ENCODE data around the gene ALX3. TPM values are rescaled to one million over a fixed set of nuclear protein-coding genes. Genes with fewer than 3 reads are reported as not detected.
A peak's percentile ranks its signal among the peaks of the same experiment; 100 is the strongest.

The ALX3 gene
- total and polyA plus RNA-seq, 10 of the 15 experiments (the other 5 are each of a cell fraction or from before 2014, with no cell fraction given): not detected

DNA sequence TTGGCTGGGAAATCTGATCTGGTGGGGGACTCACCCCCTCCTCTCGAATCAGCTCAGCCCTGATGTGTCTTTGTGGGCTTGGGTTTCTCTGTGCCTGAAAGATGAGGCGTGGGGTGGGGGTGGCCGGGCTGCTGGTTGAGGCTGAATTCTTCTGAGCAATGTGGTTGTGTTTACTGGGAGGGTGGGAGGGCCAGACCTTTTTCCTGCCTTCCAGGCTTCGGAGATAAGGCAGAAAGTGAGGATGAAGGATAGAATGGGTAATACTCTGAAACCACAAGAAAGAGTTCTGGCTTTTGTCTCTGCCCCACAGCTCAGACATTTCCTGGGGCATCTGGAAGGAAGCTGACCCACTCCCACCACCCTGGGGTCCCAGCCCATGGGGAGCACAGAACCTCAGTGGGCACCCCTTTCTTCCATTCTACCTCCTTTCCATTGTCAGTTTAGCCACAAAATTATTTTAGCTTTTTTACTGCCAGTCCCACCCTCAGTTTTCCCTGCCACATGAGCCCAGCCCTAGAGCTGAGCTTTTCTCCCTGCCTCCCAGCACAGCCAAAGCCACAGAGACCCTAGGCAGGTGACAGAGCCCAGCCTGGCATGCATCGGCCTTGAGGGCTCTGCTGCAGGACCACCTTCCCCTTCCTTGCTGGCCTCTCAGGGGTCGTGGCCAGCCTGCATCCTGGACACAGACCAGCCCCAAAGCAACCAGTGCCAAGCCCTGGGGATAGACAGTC lies 11.2 kb downstream of the ALX3 start:
- Histone ChIP-seq H3K27me3 (replicated peaks in 1 of 2; ENCODE audit: control insufficient read depth in 2 of 2, insufficient read depth in 2 of 2, low read length in 1 of 2) (no peaks in the 10 kb centered on the region), H3K79me2 (ENCODE audit: control insufficient read depth, insufficient read depth, low read length) (no peaks in the 10 kb centered on the region), H4K20me1 (ENCODE audit: control insufficient read depth, insufficient read depth) (0 out of 2 replicates have a peak, but pooled peaks cover 4% of the 10 kb centered on the region), H3K36me3 (ENCODE audit: control insufficient read depth in 2 of 2, insufficient read depth in 2 of 2, low read length in 1 of 2) (peaks cover 5 to 18% of the 10 kb centered on the region in 2 experiments), H3K9me3 (replicated peaks; ENCODE audit: control insufficient read depth, insufficient read depth, low read length) (no peaks in the 10 kb centered on the region), H2AFZ (ENCODE audit: control insufficient read depth, low read depth, low read length) (no peak overlapping the region), H3K4me3 (no peak overlapping the region), H3K9ac (ENCODE audit: control insufficient read depth, insufficient read depth, low read length) (no peak overlapping the region), H3K4me1 (ENCODE audit: control insufficient read depth, insufficient read depth, low read length) (no peaks in the 10 kb centered on the region), H3K27ac (ENCODE audit: control insufficient read depth, insufficient read depth) (no peak overlapping the region), H3K4me2 (ENCODE audit: control insufficient read depth, insufficient read depth) (no peak overlapping the region)
- SMC1A ChIA-PET (ENCODE audit: uncharacterized antibody, unreplicated experiment): interaction anchor here (1.3 to 1.6 kb wide), 3 partner anchors 28 to 74 kb away, joined by 4 to 10 read pairs (median 5); partner anchors contain the start of gene AHCYL1
- WGBS (ENCODE audit: insufficient coverage, insufficient replicate concordance, low lambda C conversion rate, missing lambda C conversion rate): 75% methylated on average over 6 of the region's 6 CpGs
- ATAC-seq: no peak
- TF ChIP-seq BMI1 (IDR thresholded peaks at IDR 0.05; ENCODE audit: borderline replicate concordance): no peak
- peak; percentile 15; the same call in 1 of the 2 replicates for TF ChIP-seq POLR2A (IDR thresholded peaks at IDR 0.05; ENCODE audit: low read depth, low read length)
- intact Hi-C loops (cut with micrococcal nuclease; ENCODE audit: unreplicated experiment): no loop called here
- no peak for FAIRE-seq
- RAD21 ChIA-PET (ENCODE audit: unreplicated experiment): interaction anchor here (1.0 to 1.1 kb wide), 2 partner anchors 30 kb away, joined by 3 to 9 read pairs; no protein-coding TSS in a partner anchor
- DNase-seq (ENCODE audit: low read depth, low spot score): no peak
- BruUV-seq (replicated peaks): no TSS peak
- CTCF ChIA-PET: interaction anchor here (0.7 to 6.9 kb wide), 22 partner anchors 9 to 349 kb away, joined by 3 to 57 read pairs (median 5); partner anchors contain the start of gene STRIP1
- in situ Hi-C loops (cut with MboI): no loop called here
- POLR2A ChIA-PET: interaction anchor here (1.0 to 1.4 kb wide), 3 partner anchors 14 to 48 kb away, joined by 3 to 4 read pairs (median 3); no protein-coding TSS in a partner anchor

DNA sequence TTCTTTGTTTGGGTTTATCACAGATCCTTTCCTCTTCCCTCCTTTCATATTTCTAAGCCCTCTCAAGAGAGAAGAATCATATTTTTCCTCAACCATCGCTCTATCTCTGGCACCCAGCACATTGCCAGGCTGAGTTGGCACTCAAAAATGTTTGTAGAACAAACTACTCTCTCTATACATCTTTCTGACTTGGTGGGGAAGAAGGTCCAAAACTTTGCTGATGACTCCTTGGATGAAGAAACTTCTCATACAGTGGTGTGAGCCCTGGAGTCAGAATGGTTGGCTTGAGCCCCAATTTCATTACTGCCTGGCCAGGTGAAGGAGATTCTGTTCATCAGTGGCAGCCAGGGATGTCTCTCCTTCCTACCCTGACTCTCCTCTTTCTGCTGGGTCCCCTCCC lies 11.9 kb downstream of the ALX3 start:
- Histone ChIP-seq H3K27me3 (replicated peaks in 1 of 2; ENCODE audit: control insufficient read depth in 2 of 2, insufficient read depth in 2 of 2, low read length in 1 of 2) (no peaks in the 10 kb centered on the region), H3K4me2 (ENCODE audit: control insufficient read depth, insufficient read depth) (no peak overlapping the region), H4K20me1 (ENCODE audit: control insufficient read depth, insufficient read depth) (0 out of 2 replicates have a peak, but pooled peaks cover under 1% of the 10 kb centered on the region), H3K9me3 (replicated peaks; ENCODE audit: control insufficient read depth, insufficient read depth, low read length) (no peaks in the 10 kb centered on the region), H3K27ac (ENCODE audit: control insufficient read depth, insufficient read depth) (no peak overlapping the region), H3K79me2 (ENCODE audit: control insufficient read depth, insufficient read depth, low read length) (no peaks in the 10 kb centered on the region), H3K4me1 (ENCODE audit: control insufficient read depth, insufficient read depth, low read length) (no peaks in the 10 kb centered on the region), H3K9ac (ENCODE audit: control insufficient read depth, insufficient read depth, low read length) (no peak overlapping the region), H3K4me3 (no peak overlapping the region), H3K36me3 (ENCODE audit: control insufficient read depth in 2 of 2, insufficient read depth in 2 of 2, low read length in 1 of 2) (peaks cover 5 to 23% of the 10 kb centered on the region in 2 experiments), H2AFZ (ENCODE audit: control insufficient read depth, low read depth, low read length) (no peak overlapping the region)
- WGBS (ENCODE audit: insufficient coverage, insufficient replicate concordance, low lambda C conversion rate, missing lambda C conversion rate): 94% methylated on average over 1 of the region's 1 CpG
- CTCF ChIA-PET: interaction anchor here (1.5 to 6.9 kb wide), 4 partner anchors 8 to 73 kb away, joined by 3 to 57 read pairs (median 28); no protein-coding TSS in a partner anchor
- DNase-seq (ENCODE audit: low read depth, low spot score): no peak
- no peak for ATAC-seq
- POLR2A ChIA-PET: interaction anchor here (1.2 kb wide), 1 partner anchor 15 kb away, joined by 3 read pairs; no protein-coding TSS in a partner anchor
- RAD21 ChIA-PET (ENCODE audit: unreplicated experiment): interaction anchor here (1.1 kb wide), 1 partner anchor 29 kb away, joined by 3 read pairs; no protein-coding TSS in a partner anchor
- intact Hi-C loops (cut with micrococcal nuclease; ENCODE audit: unreplicated experiment) (no loop called here), in situ Hi-C loops (cut with MboI) (no loop called here)
- no peak for FAIRE-seq
- no TSS peak for BruUV-seq (replicated peaks)
- SMC1A ChIA-PET (ENCODE audit: uncharacterized antibody, unreplicated experiment): no interaction called here
- TF ChIP-seq, protein P1, sequence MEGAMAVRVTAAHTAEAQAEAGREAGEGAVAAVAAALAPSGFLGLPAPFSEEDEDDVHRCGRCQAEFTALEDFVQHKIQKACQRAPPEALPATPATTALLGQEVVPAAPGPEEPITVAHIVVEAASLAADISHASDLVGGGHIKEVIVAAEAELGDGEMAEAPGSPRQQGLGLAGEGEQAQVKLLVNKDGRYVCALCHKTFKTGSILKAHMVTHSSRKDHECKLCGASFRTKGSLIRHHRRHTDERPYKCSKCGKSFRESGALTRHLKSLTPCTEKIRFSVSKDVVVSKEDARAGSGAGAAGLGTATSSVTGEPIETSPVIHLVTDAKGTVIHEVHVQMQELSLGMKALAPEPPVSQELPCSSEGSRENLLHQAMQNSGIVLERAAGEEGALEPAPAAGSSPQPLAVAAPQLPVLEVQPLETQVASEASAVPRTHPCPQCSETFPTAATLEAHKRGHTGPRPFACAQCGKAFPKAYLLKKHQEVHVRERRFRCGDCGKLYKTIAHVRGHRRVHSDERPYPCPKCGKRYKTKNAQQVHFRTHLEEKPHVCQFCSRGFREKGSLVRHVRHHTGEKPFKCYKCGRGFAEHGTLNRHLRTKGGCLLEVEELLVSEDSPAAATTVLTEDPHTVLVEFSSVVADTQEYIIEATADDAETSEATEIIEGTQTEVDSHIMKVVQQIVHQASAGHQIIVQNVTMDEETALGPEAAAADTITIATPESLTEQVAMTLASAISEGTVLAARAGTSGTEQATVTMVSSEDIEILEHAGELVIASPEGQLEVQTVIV (IDR thresholded peaks at IDR 0.05; ENCODE audit: borderline replicate concordance, partially characterized antibody): no peak
- TF ChIP-seq HDAC6 (IDR thresholded peaks at IDR 0.05; ENCODE audit: unreplicated experiment) (no peak), CEBPB (IDR thresholded peaks at IDR 0.05; ENCODE audit: borderline replicate concordance in 1 of 2, low read depth in 2 of 2, low read length in 2 of 2) (no peak), CHD4 (IDR thresholded peaks at IDR 0.05) (no peak)
- TF ChIP-seq, protein P2, sequence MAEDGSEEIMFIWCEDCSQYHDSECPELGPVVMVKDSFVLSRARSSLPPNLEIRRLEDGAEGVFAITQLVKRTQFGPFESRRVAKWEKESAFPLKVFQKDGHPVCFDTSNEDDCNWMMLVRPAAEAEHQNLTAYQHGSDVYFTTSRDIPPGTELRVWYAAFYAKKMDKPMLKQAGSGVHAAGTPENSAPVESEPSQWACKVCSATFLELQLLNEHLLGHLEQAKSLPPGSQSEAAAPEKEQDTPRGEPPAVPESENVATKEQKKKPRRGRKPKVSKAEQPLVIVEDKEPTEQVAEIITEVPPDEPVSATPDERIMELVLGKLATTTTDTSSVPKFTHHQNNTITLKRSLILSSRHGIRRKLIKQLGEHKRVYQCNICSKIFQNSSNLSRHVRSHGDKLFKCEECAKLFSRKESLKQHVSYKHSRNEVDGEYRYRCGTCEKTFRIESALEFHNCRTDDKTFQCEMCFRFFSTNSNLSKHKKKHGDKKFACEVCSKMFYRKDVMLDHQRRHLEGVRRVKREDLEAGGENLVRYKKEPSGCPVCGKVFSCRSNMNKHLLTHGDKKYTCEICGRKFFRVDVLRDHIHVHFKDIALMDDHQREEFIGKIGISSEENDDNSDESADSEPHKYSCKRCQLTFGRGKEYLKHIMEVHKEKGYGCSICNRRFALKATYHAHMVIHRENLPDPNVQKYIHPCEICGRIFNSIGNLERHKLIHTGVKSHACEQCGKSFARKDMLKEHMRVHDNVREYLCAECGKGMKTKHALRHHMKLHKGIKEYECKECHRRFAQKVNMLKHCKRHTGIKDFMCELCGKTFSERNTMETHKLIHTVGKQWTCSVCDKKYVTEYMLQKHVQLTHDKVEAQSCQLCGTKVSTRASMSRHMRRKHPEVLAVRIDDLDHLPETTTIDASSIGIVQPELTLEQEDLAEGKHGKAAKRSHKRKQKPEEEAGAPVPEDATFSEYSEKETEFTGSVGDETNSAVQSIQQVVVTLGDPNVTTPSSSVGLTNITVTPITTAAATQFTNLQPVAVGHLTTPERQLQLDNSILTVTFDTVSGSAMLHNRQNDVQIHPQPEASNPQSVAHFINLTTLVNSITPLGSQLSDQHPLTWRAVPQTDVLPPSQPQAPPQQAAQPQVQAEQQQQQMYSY (CRISPR knock-in tag; IDR thresholded peaks at IDR 0.05): no peak

All from GM12878 (cell line).